ENCODE results near the gene TMEM30A. TPM values are rescaled to one million over a fixed set of nuclear protein-coding genes. Genes with fewer than 3 reads are reported as not detected.

TMEM30A gene
- total and polyA plus RNA-seq, 11 donors, result 21.8 to 86.3 (median 55.9) TPM

- Histone ChIP-seq H3K9me3 (no peaks in the 10 kb centered on the region), H3K27me3 (no peaks in the 10 kb centered on the region), H3K27ac (no peak overlapping the region), H3K4me3 (no peak overlapping the region), H3K4me1 (peaks cover 0 to 27% (median 14%) of the 10 kb centered on the region in 12 donors), H3K36me3 (peaks cover 0 to 84% (median 70%) of the 10 kb centered on the region in 9 donors)
- 76 to 83% (median 81%) methylated on average over 4 of the region's 4 CpGs for WGBS, 4 donors
- TF ChIP-seq POLR2A (IDR thresholded peaks at IDR 0.05) (no peak), CTCF (IDR thresholded peaks at IDR 0.05) (no peak)
- no peak for DNase-seq
- intact Hi-C loops (cut with DNase I), result loop anchor here in 1 of 10 donors (5.0 kb wide), 1 partner anchor 264 kb away; no protein-coding TSS in a partner anchor
- ATAC-seq, result no peak
Observed at GRCh38 chr6:75262716-75263400, 21.7 kb downstream of the TMEM30A start.

GRCh38 chr6:75261299-75261698, 23.3 kb downstream of the TMEM30A start:
- no peak for ATAC-seq
- no peaks in the 10 kb centered on the region for H3K9me3 ChIP-seq
- no peak for TF ChIP-seq POLR2A (IDR thresholded peaks at IDR 0.05)
- no peak for TF ChIP-seq CTCF (IDR thresholded peaks at IDR 0.05)
- peaks cover 0 to 96% (median 79%) of the 10 kb centered on the region in 9 donors for H3K36me3 ChIP-seq
- no peak overlapping the region for H3K4me3 ChIP-seq
- DNase-seq, result no peak
- WGBS, 4 donors, result 96 to 100% (median 99%) methylated on average over 1 of the region's 1 CpG
- no peak overlapping the region for H3K27ac ChIP-seq
- intact Hi-C loops (cut with DNase I), result loop anchor here in 1 of 10 donors (5.0 kb wide), 1 partner anchor 266 kb away; no protein-coding TSS in a partner anchor
- H3K4me1 ChIP-seq, result peaks cover 0 to 13% (median 0%) of the 10 kb centered on the region in 12 donors
- no peaks in the 10 kb centered on the region for H3K27me3 ChIP-seq

GRCh38 chr6:75257343-75258087, 27.1 kb downstream of the TMEM30A start:
- Histone ChIP-seq H3K4me1 (peaks cover 0 to 6% (median 0%) of the 10 kb centered on the region in 12 donors), H3K4me3 (no peak overlapping the region), H3K27me3 (no peaks in the 10 kb centered on the region), H3K27ac (no peak overlapping the region), H3K9me3 (no peaks in the 10 kb centered on the region), H3K36me3 (peaks cover 0 to 98% (median 77%) of the 10 kb centered on the region in 9 donors)
- no peak for DNase-seq
- ATAC-seq, result no peak
- 99 to 100% (median 99%) methylated on average over 1 of the region's 1 CpG for WGBS, 4 donors
- no peak for TF ChIP-seq POLR2A (IDR thresholded peaks at IDR 0.05)
- TF ChIP-seq CTCF (IDR thresholded peaks at IDR 0.05), result no peak
- intact Hi-C loops (cut with DNase I), result no loop called here

- no peak overlapping the region for H3K27ac ChIP-seq
- ATAC-seq (no peak), DNase-seq (no peak)
- no peaks in the 10 kb centered on the region for H3K4me1 ChIP-seq
- H3K4me3 ChIP-seq, result no peak overlapping the region
- intact Hi-C loops (cut with DNase I), result no loop called here
- no peaks in the 10 kb centered on the region for H3K27me3 ChIP-seq
- no peak for TF ChIP-seq POLR2A (IDR thresholded peaks at IDR 0.05)
- no peak for TF ChIP-seq CTCF (IDR thresholded peaks at IDR 0.05)
- H3K36me3 ChIP-seq, result peaks cover 0 to 39% (median 19%) of the 10 kb centered on the region in 9 donors
- WGBS, 4 donors, result 78 to 88% (median 86%) methylated on average over 2 of the region's 2 CpGs
- H3K9me3 ChIP-seq, result no peaks in the 10 kb centered on the region
Observed at GRCh38 chr6:75250552-75250951, 34.0 kb downstream of the TMEM30A start.

Data from heart left ventricle (tissue), 16 donors.